ENCODE results near the gene IGSF3.

IGSF3 gene

GRCh38 chr1:116667575-116668105 lies at the start of gene IGSF3:
Gene IGSF3, minus strand, starts transcription at chr1:116667733. Its CDS starts 1,407 bp downstream, at chr1:116666326.
- DNase-seq = peak; percentile 12

- DNase-seq = no peak
Measured at GRCh38 chr1:116717318-116717717, 49.8 kb upstream of the IGSF3 start.

- DNase-seq = no peak
Measured at GRCh38 chr1:116716391-116716790, 48.9 kb upstream of the IGSF3 start.

GRCh38 chr1:116713474-116713873 lies 45.9 kb upstream of the IGSF3 start:
- no peak for DNase-seq

GRCh38 chr1:116712510-116712909 lies 45.0 kb upstream of the IGSF3 start:
- DNase-seq = no peak

GRCh38 chr1:116711263-116711840 lies 43.8 kb upstream of the IGSF3 start:
- DNase-seq = no peak

GRCh38 chr1:116710420-116711262 lies 43.1 kb upstream of the IGSF3 start:
- no peak for DNase-seq

- no peak for DNase-seq
Measured at GRCh38 chr1:116709666-116710167, 42.2 kb upstream of the IGSF3 start.

GRCh38 chr1:116708255-116708900 lies 40.8 kb upstream of the IGSF3 start:
- no peak for DNase-seq

- DNase-seq = no peak
Measured at GRCh38 chr1:116706841-116707240, 39.3 kb upstream of the IGSF3 start.

GRCh38 chr1:116706123-116706522 lies 38.6 kb upstream of the IGSF3 start:
- no peak for DNase-seq

GRCh38 chr1:116704278-116704677 lies 36.7 kb upstream of the IGSF3 start:
- DNase-seq = no peak

- DNase-seq = no peak
Measured at GRCh38 chr1:116699605-116700004, 32.1 kb upstream of the IGSF3 start.

- DNase-seq = no peak
Measured at GRCh38 chr1:116698244-116698595, 30.7 kb upstream of the IGSF3 start.

- DNase-seq = no peak
Measured at GRCh38 chr1:116697548-116698243, 30.2 kb upstream of the IGSF3 start.

GRCh38 chr1:116694524-116694923 lies 27.0 kb upstream of the IGSF3 start:
- DNase-seq = no peak

- DNase-seq = no peak
Measured at GRCh38 chr1:116693759-116694480, 26.4 kb upstream of the IGSF3 start.

- no peak for DNase-seq
Measured at GRCh38 chr1:116692879-116693278, 25.3 kb upstream of the IGSF3 start.

- DNase-seq = no peak
Measured at GRCh38 chr1:116690849-116691406, 23.4 kb upstream of the IGSF3 start.

GRCh38 chr1:116690396-116690848 lies 22.9 kb upstream of the IGSF3 start:
- no peak for DNase-seq

- DNase-seq = no peak
Measured at GRCh38 chr1:116686723-116687352, 19.3 kb upstream of the IGSF3 start.

All from CD4-positive, alpha-beta T cell treated with Interleukin-4 for 4 hours (primary cell).